Heart left ventricle (tissue), 16 donors: Measurements from ENCODE around the gene DNM3. TPM values are rescaled to one million over a fixed set of nuclear protein-coding genes. Genes with fewer than 3 reads are reported as not detected.
"Not testable (repeated sequence)": the region's sequence is repeated elsewhere in the genome, so short reads cannot be mapped to it uniquely, and the experiment has no call there.

Source experiments
- ATAC-seq, 4 donors: fragments of 200-7000 bp; cut with Tn5 transposase; one replicate each; pipeline ENCODE4 v1.9.1; 2020 to 2022; ENCODE audit warnings: moderate library complexity in 4 of 4, mild to moderate bottlenecking in 3 of 4, moderate number of reproducible peaks in 1 of 4
- DNase-seq, 5 donors: peaks; one replicate each; pipeline ENCODE4 v3.0.0-alpha.2; 2020
- H3K27ac ChIP-seq, 12 donors: fragments of 200-600 bp; sonication (generic) in 4 of 12; one replicate each; pipeline versions ENCODE4 v1.5.0 to v1.8.0; 2016 to 2022; ENCODE audit warnings: mild to moderate bottlenecking in 2 of 12
- H3K27me3 ChIP-seq, 9 donors: fragments of 200-600 bp; sonication (generic) in 2 of 9; one replicate each; pipeline versions ENCODE4 v1.5.1 to v1.8.0; 2016 to 2022; ENCODE audit warnings: mild to moderate bottlenecking in 3 of 9
- H3K36me3 ChIP-seq, 9 donors: fragments of 200-600 bp; sonication (generic) in 2 of 9; one replicate each; pipeline versions ENCODE4 v1.5.0 to v1.8.0; 2018 to 2022; ENCODE audit warnings: mild to moderate bottlenecking in 2 of 9
- H3K4me1 ChIP-seq, 12 donors: fragments of 200-600 bp; sonication (generic) in 4 of 12; one replicate each; pipeline versions ENCODE4 v1.5.0 to v1.8.0; 2016 to 2022; ENCODE audit warnings: mild to moderate bottlenecking in 3 of 12
- H3K4me3 ChIP-seq, 12 donors: fragments of 200-600 bp; sonication (generic) in 4 of 12; one replicate each; pipeline versions ENCODE4 v1.5.0 to v1.8.0; 2017 to 2022; ENCODE audit warnings: mild to moderate bottlenecking in 9 of 12, moderate library complexity in 4 of 12
- H3K9me3 ChIP-seq, 12 donors: fragments of 200-600 bp; sonication (generic) in 4 of 12; one replicate each; pipeline versions ENCODE4 v1.5.0 to v1.8.0; 2016 to 2022; ENCODE audit warnings: mild to moderate bottlenecking in 1 of 12
- CTCF ChIP-seq, 12 donors: fragments of 200-600 bp; sonication (generic) in 4 of 12; IDR thresholded peaks; one replicate each; pipeline versions ENCODE4 v1.5.0 to v1.8.0; 2018 to 2022; ENCODE audit warnings: antibody characterized with exemption in 12 of 12, mild to moderate bottlenecking in 5 of 12
- POLR2A ChIP-seq, 2 donors: fragments of 450-650 bp; IDR thresholded peaks; one replicate each; pipeline ENCODE4 v1.6.1; 2017; ENCODE audit warnings: antibody characterized with exemption in 2 of 2, mild to moderate bottlenecking in 2 of 2, moderate library complexity in 2 of 2
- WGBS, 4 donors: extraction: QIAGEN DNeasy Blood & Tissue Kit in 2 of 4; methylation state at CpG; one replicate each; pipeline versions ENCODE4 v1.1.5 to v1.1.7; 2013 to 2018; 5-methylcytosine and 5-hydroxymethylcytosine counted together
- intact Hi-C, 10 donors: fragments of 100-400 bp; cut with DNase I; formaldehyde crosslinking; loops; one replicate each; pipeline versions ENCODE4 v1.11.1 to v1.14.2; 2022
- polyA plus RNA-seq, 2 donors: library from polyadenylated mRNA; stranded (reverse); fragments of 200-250 nt; gene quantifications; one replicate each; pipeline ENCODE4 v1.2.3, GENCODE V29; 2013
- total RNA-seq, 9 donors: library from RNA; depleted of rRNA in 2 of 9; stranded (reverse); fragments of >200 nt in 2 of 9; fragmentation: NEBNext Ultra II Directional in 3 of 9; extraction: Animal tissue kit (Norgen Biotek cat#: 25700) in 3 of 9; gene quantifications; one replicate each; pipeline versions ENCODE4 v1.1.0 to v1.2.4, GENCODE V29; 2016 to 2023
- donor health status: ischemic (EF 13 %, LVEDD 7.1; RV severe dilation, severe dysfunction).
- donor health status: healthy with polysubstance abuse.
- donor health status: DM: no; HTN: yes; CAD: no.
- donor health status: DM: no; HTN: no; CAD: no.
- donor health status: ischemic (EF 25% LVEDD 6.9; RV normal size, moderate dysfunction).
- donor health status: ischemic (EF 25% LVEDD 5.7; RV mildly dilated, moderate dysfunction).
- donor health status: healthy.
- donor health status: DM: yes; HTN: yes; CAD: no.
- donor health status: ischemic (EF 35%, LVEDD 5.7; RV mildly dilated, moderate dysfunction).
- donor health status: nonischemic (EF 11% LVEDD 7.7; RV severe dilation, severe dysfunction).
- donor health status: DM: yes; HTN: yes; CAD: no.
- donor health status: PGD.
- donor health status: ischemic (EF 29% LVEDD 5.4; RV normal size, mild dysfunction).
- donor health status: nonischemic (EF 23%, LVEDD 6.1; RV moderate dilation, normal function).

The DNM3 gene
- total and polyA plus RNA-seq, 11 donors: 0.44 to 3.9 (median 1.9) TPM

- Histone ChIP-seq H3K4me1 (peaks cover 0 to 9% (median 0%) of the 10 kb centered on the region in 12 donors), H3K27me3 (no peaks in the 10 kb centered on the region), H3K36me3 (no peaks in the 10 kb centered on the region), H3K4me3 (no peak overlapping the region), H3K27ac (no peak overlapping the region), H3K9me3 (peaks cover 0 to 15% (median 0%) of the 10 kb centered on the region in 12 donors)
- 79 to 84% (median 83%) methylated on average over 6 to 9 of the region's 9 CpGs for WGBS, 4 donors
- ATAC-seq: no peak
- TF ChIP-seq POLR2A (IDR thresholded peaks at IDR 0.05): no peak
- TF ChIP-seq CTCF (IDR thresholded peaks at IDR 0.05): no peak
- intact Hi-C loops: no loop called here
- DNase-seq: no peak
Observed at GRCh38 chr1:172431721-172432192, 590.5 kb downstream of the DNM3 start.

GRCh38 chr1:172437183-172437582 lies 595.9 kb downstream of the DNM3 start:
- DNase-seq, ATAC-seq, H3K27me3 ChIP-seq, H3K27ac ChIP-seq, intact Hi-C loops, H3K4me1 ChIP-seq, H3K4me3 ChIP-seq: not testable (repeated sequence)
- WGBS, 4 donors: 95 to 98% (median 95%) methylated on average over 3 of the region's 3 CpGs
- Histone ChIP-seq H3K36me3 (peaks cover 0 to 11% (median 2%) of the 10 kb centered on the region in 9 donors), H3K9me3 (peaks cover 0 to 28% (median 0%) of the 10 kb centered on the region in 12 donors)

GRCh38 chr1:172442404-172442803 lies 601.1 kb downstream of the DNM3 start:
- no peak for DNase-seq
- Histone ChIP-seq H3K36me3 (peaks cover 0 to 11% (median 2%) of the 10 kb centered on the region in 9 donors), H3K27ac (no peak overlapping the region), H3K27me3 (no peaks in the 10 kb centered on the region), H3K4me3 (peak overlapping the region in 4 of 12 donors; percentile 77 to 100 (median 88)), H3K9me3 (peaks cover 0 to 12% (median 0%) of the 10 kb centered on the region in 12 donors), H3K4me1 (peaks cover 0 to 23% (median 12%) of the 10 kb centered on the region in 12 donors)
- intact Hi-C loops: loop anchor here in 5 of 10 donors (5.0 to 10.0 kb wide), 4 partner anchors 438 to 640 kb away; no protein-coding TSS in a partner anchor
- no peak for TF ChIP-seq POLR2A (IDR thresholded peaks at IDR 0.05)
- no peak for TF ChIP-seq CTCF (IDR thresholded peaks at IDR 0.05)
- WGBS, 4 donors: 89 to 95% (median 89%) methylated on average over 6 of the region's 6 CpGs
- ATAC-seq: no peak

- Histone ChIP-seq H3K9me3 (peaks cover 0 to 6% (median 0%) of the 10 kb centered on the region in 12 donors), H3K4me1 (peaks cover 0 to 23% (median 12%) of the 10 kb centered on the region in 12 donors), H3K4me3 (peak overlapping the region; percentile 49 to 100 (median 96)), H3K36me3 (peaks cover 0 to 11% (median 2%) of the 10 kb centered on the region in 9 donors), H3K27me3 (no peaks in the 10 kb centered on the region), H3K27ac (peak overlapping the region in 7 of 12 donors; percentile 76 to 91 (median 83))
- intact Hi-C loops: loop anchor here in 5 of 10 donors (5.0 to 10.0 kb wide), 4 partner anchors 438 to 641 kb away; no protein-coding TSS in a partner anchor
- TF ChIP-seq CTCF (IDR thresholded peaks at IDR 0.05) (no peak), POLR2A (IDR thresholded peaks at IDR 0.05) (no peak)
- 58 to 69% (median 63%) methylated on average over 3 of the region's 3 CpGs for WGBS, 4 donors
- DNase-seq: no peak
- ATAC-seq: no peak
Observed at GRCh38 chr1:172442843-172443565, 601.7 kb downstream of the DNM3 start.
